GM12892 (cell line): ENCODE measurements around the gene CCR5.

ENCODE experiments used
- POLR2A ChIP-seq: IDR thresholded peaks from 2 replicates; pipeline ENCODE4 v1.6.1; 2011; ENCODE audit warnings: low read depth, low read length, control low read depth
- POLR2AphosphoS5 ChIP-seq: IDR thresholded peaks from 2 replicates; pipeline ENCODE4 v1.6.1; 2011; ENCODE audit warnings: low read depth, low read length, control low read depth
- TAF1 ChIP-seq: IDR thresholded peaks from 2 replicates; pipeline ENCODE4 v1.6.1; 2011; ENCODE audit warnings: low read depth, mild to moderate bottlenecking, control low read depth, low read length, borderline replicate concordance

- TF ChIP-seq POLR2AphosphoS5, result no peak
- no peak for TF ChIP-seq POLR2A
- no peak for TF ChIP-seq TAF1
These were observed 4.8 kb upstream of the CCR5 start for GRCh38 chr3:46365737-46366524.
